GM21576 (cell line): ENCODE data around the gene DHCR24.
"Not testable (repeated sequence)": the region's sequence is repeated elsewhere in the genome, so short reads cannot be mapped to it uniquely, and the experiment has no call there.

Source experiments
- ATAC-seq: cut with Tn5 transposase; IDR thresholded peaks from one replicate; pipeline ENCODE4 v1.9.1; 2021; ENCODE audit warnings: mild to moderate bottlenecking, moderate library complexity; ENCODE audit not compliant: unreplicated experiment

DHCR24 gene

GRCh38 chr1:54888080-54888733 is 1.2 kb upstream of the DHCR24 start:
- no peak for ATAC-seq

GRCh38 chr1:54887665-54888071 is 673 bp upstream of the DHCR24 start:
- ATAC-seq: no peak

GRCh38 chr1:54885807-54886723 is 930 bp downstream of the DHCR24 start:
- no peak for ATAC-seq

- ATAC-seq: no peak
Observed at GRCh38 chr1:54885237-54885679, 1.7 kb downstream of the DHCR24 start.

- ATAC-seq: no peak
Observed at GRCh38 chr1:54884768-54885167, 2.2 kb downstream of the DHCR24 start.

GRCh38 chr1:54884135-54884586 is 2.8 kb downstream of the DHCR24 start:
- no peak for ATAC-seq

- ATAC-seq: no peak
Observed at GRCh38 chr1:54883349-54884102, 3.5 kb downstream of the DHCR24 start.

GRCh38 chr1:54882519-54882918 is 4.5 kb downstream of the DHCR24 start:
- no peak for ATAC-seq

- ATAC-seq: not testable (repeated sequence)
Observed at GRCh38 chr1:54881604-54882003, 5.4 kb downstream of the DHCR24 start.

- ATAC-seq: no peak
Observed at GRCh38 chr1:54879872-54880271, 7.1 kb downstream of the DHCR24 start.

- ATAC-seq: no peak
Observed at GRCh38 chr1:54876814-54877213, 10.2 kb downstream of the DHCR24 start.

- ATAC-seq: no peak
Observed at GRCh38 chr1:54875000-54875399, 12.0 kb downstream of the DHCR24 start.

- ATAC-seq: no peak
Observed at GRCh38 chr1:54874079-54874830, 12.7 kb downstream of the DHCR24 start.

GRCh38 chr1:54872036-54872331 is 15.0 kb downstream of the DHCR24 start:
- ATAC-seq: no peak

- ATAC-seq: no peak
Observed at GRCh38 chr1:54871275-54872035, 15.5 kb downstream of the DHCR24 start.

- no peak for ATAC-seq
Observed at GRCh38 chr1:54870869-54871268, 16.1 kb downstream of the DHCR24 start.

- ATAC-seq: no peak
Observed at GRCh38 chr1:54869173-54869851, 17.7 kb downstream of the DHCR24 start.

- ATAC-seq: no peak
Observed at GRCh38 chr1:54867717-54868057, 19.3 kb downstream of the DHCR24 start.
